Thyroid gland (tissue), 4 donors: Measurements from ENCODE around the gene STK32B.

Experiments used
- POLR2A ChIP-seq, 2 donors: fragments of 450-650 bp; IDR thresholded peaks; one replicate each; pipeline ENCODE4 v1.6.1; 2017; ENCODE audit warnings: antibody characterized with exemption in 2 of 2, mild to moderate bottlenecking in 2 of 2, moderate library complexity in 1 of 2
- TF ChIP-seq, protein P1 (sequence below), 6 experiments: fragments of 200-600 bp in 3 of 6; fragments of 450-650 bp in 3 of 6; sonication (generic) in 3 of 6; IDR thresholded peaks; one replicate each; pipeline ENCODE4 v1.5.1; 2016 to 2019; ENCODE audit warnings: antibody characterized with exemption in 6 of 6, mild to moderate bottlenecking in 2 of 6, inconsistent platforms in 1 of 6, moderate library complexity in 1 of 6

DNA sequence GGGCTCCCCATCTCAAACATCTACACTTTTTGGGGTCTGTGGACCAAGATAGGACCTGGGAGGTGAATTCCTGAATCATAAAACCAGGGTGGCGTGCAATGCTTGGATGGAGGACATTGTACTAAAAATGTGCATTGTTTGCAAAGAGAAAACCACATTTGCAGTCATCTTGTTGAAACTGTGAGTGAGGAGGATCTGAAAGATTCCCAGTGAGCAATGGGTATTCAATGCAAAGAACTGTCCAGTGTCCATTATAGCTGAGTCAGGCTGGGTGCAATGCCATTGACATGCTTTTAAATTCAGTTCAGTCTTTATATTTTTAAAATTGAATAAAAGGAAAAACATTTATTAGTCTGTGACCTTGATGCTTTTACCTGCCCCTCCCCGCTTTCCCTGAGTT is 215.7 kb downstream of the STK32B start:
- TF ChIP-seq, protein P1, sequence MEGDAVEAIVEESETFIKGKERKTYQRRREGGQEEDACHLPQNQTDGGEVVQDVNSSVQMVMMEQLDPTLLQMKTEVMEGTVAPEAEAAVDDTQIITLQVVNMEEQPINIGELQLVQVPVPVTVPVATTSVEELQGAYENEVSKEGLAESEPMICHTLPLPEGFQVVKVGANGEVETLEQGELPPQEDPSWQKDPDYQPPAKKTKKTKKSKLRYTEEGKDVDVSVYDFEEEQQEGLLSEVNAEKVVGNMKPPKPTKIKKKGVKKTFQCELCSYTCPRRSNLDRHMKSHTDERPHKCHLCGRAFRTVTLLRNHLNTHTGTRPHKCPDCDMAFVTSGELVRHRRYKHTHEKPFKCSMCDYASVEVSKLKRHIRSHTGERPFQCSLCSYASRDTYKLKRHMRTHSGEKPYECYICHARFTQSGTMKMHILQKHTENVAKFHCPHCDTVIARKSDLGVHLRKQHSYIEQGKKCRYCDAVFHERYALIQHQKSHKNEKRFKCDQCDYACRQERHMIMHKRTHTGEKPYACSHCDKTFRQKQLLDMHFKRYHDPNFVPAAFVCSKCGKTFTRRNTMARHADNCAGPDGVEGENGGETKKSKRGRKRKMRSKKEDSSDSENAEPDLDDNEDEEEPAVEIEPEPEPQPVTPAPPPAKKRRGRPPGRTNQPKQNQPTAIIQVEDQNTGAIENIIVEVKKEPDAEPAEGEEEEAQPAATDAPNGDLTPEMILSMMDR (IDR thresholded peaks at IDR 0.05), result no peak
- TF ChIP-seq POLR2A (IDR thresholded peaks at IDR 0.05), result no peak
